Bone marrow (tissue), 2 donors: ENCODE data around the gene ELL.
A peak's percentile ranks its signal among the peaks of the same experiment; 100 is the strongest.
"Not testable (repeated sequence)": the region's sequence is repeated elsewhere in the genome, so short reads cannot be mapped to it uniquely, and the experiment has no call there.

Source experiments
- DNase-seq, 2 donors: peaks; one replicate each; lab custom pipeline; 2025; lab: John Stamatoyannopoulos, UW

The ELL gene

DNA sequence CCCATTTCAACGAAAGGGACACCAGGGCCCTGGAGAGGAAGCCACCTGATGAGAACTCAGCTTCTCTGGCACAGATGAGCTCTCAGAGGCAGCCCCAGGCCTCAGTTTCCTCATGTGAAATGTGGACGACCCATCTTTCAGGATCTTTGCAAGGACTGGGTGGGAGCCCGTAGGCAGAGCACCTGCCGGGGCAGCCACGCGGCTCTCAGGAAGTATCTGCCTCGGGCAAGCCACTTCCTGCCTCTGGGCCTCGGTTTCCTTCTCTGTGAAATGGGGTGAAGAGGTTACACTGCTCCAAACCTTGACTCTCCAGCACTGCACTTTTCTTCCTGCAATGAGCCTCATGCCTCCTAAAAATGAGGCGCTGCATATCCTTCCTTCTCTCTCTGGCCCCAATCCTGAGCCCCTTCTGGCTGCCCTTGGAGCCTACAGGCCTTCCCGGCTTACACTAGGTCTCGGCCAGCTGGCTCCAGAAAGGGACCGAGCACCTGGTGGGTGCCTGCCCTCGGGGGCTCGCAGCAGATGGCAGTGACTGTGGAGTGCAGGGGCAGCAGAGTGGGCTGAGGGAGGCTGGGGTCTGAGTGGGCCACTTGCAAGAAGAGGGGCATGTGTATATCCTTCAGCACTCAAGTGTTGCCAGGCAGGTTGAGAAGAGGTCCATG lies 99.2 kb downstream of the ELL start:
- DNase-seq: no peak

- DNase-seq: no peak
These were observed 100.4 kb downstream of the ELL start for GRCh38 chr19:18421371-18421959.

DNA sequence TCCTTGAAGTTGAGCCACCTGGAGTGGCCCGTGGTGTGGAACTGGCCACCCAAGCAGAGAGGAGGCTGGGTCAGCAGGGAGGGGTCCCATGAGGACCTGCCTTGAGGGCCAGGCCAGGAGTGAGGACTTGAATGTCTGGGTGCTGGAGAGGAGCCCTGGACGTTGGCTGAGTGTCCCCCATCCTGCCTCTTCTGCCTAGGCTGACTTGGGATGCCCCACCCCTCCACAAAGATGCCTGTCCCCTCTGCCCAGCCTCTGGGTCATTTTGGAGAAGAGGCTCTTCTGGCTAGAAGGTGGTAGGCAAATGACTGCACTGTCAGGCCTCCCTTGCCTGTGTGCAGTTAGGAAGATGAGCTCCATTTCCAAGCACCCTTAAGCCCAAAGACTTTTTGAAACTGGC lies 100.9 kb downstream of the ELL start:
- no peak for DNase-seq

- no peak for DNase-seq
These were observed 102.0 kb downstream of the ELL start for GRCh38 chr19:18419699-18420460.

DNA sequence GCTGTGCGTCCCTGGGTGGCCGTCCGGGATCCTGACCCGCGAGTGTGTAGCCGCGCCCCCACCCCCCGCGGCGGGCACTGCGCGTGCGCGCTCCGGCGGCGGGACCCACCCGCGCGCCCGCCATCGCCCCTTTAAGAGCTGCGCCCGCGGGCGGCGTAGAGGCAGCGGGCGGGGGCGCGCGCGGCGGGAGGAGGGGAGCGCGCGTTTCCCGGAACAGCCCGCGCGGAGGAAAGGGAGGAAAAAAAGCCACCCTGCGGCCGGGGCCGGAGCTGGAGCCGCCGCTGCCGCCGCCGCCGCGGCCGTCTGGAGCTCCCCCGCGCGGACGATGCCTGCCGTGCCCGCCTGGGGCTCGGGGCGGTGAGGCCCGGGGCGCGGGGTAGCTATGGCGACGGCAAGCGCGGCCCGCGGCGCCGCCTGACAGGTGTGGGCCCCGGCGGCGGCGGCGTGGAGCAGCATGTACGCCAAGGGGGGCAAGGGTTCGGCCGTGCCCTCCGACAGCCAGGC lies 102.6 kb downstream of the ELL start, which contains the start of gene SSBP4:
Gene SSBP4, plus strand, starts transcription at position 204 of the 504 bp plus-strand sequence. Its CDS starts 251 bp downstream, at position 455.
- DNase-seq: peak; percentile 41 to 65

- peak in 1 of 2 donors; percentile 65 for DNase-seq
These were observed 103.2 kb downstream of the ELL start for GRCh38 chr19:18418483-18419194.

DNA sequence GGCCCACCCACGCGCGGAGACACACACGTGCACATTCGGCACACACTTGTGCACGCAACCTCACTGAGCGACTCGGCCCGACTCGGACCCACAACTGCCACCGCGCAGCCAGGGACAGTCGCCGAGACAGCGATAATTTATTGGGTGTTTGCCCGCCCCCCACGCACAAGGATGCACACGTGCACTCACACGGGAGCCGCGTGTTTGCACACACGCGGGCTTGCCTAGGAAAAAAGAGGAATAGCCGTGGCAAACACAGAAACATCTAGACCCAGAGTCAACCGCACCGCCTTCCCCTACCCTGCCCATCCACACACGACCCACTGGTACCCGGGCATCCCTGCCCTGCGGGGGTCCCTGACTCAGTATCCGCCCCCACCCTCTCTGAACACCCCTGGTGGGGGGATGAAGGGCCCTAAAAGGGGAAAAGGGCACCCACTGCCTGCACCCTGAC lies 103.8 kb downstream of the ELL start:
- peak in 1 of 2 donors; percentile 26 for DNase-seq

- DNase-seq: peak in 1 of 2 donors; percentile 72
These were observed 104.4 kb downstream of the ELL start for GRCh38 chr19:18417250-18418028.

DNA sequence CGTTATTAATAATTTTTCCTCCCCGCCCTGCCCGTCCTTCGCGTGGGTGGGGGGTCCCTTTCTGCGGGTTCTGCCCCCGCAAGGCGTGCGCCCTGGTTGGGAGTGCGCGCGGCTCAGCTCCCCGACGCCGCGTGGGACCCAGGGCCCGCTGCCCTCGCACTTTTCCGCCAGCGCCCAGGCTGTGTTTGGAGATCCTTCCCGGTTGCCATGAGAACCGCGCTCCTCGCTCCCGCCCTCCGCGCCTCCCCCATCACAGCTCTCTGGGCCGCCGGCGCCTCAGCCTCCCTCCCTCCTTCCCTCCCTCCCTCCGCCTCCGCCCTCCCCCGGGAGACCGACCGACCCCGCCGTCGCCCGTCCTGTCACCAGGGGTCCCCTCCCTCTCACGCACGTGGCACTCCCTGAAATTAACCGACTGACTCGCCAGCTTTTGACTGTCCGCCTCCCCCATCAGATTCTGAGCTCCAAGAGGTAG lies 105.1 kb downstream of the ELL start:
- peak; percentile 70 to 83 for DNase-seq

DNA sequence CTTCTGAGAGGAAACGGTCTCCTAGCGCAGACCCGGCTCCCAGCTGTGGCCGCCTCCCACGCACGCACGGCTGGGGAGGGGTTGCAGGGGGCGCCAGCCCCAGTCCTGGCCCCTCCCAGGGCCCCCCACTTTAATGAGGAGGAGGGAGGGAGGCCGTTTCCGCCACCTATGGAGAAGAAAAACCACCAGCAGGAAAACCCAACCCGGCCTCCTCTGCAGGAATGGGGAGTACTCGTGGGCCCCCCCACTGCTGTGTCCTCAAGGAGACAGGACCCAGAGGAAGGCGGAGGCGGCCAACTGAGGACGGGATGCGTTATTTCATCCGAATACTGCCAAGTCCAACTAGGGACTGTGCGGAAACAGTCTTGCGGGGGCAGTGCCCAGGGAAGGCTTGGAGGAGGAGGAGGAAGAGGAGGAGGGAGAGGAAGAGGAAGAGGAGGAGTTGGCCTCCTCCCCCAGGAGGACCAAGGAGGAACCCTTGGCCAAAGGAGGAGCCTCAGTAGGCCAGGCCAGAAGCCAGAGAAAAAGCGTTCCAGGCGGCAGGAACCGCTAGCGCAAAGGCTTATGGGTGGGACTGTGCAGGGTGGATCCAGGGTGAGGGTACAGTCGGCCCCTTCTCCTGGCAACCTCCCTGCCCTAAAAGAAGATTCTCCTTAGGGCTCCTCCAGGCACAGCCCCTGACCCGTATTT lies 106.5 kb downstream of the ELL start:
- peak; percentile 17 to 62 for DNase-seq

GRCh38 chr19:18414504-18415177 lies 107.2 kb downstream of the ELL start:
- no peak for DNase-seq

GRCh38 chr19:18412610-18413239 lies 109.1 kb downstream of the ELL start:
- DNase-seq: no peak

DNA sequence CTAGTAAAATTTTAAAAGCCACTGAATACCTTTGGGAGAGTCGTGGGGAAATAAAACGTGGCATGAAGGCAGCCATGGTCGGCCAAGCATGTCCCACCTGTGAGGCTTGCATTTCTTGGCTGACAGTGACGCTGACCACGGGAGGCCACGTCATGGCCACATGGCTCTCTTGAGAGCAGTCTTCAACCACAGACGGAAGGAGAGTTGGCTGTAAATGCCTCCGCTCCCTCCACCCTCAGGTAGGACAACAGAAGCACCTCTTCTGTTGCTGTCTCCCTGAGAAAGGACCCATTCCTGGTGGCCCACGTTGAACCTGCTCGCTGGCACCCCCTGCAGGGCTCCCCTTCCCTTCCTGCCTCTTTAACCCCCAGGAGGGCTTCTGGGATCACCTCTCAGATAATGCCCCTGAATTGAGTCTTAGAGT lies 113.8 kb downstream of the ELL start:
- DNase-seq: peak in 1 of 2 donors; percentile 46

DNA sequence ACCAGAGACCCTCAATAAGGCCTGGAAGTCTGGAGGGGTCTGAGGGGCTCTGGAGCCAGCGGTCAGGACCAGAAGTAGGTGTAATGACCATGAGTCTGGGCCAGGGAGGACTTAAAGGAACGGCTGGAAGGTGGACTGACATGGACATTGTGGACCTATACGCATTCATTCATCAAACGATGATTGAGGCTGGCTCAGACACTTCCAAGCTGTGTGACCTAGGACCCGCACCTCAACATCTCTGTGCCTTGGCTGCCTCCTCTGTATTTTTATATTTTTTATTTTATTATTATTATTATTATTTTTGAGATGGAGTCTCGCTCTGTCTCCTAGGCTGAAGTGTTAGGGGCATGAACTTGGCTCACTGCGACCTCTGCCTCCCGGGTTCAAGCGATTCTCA lies 115.1 kb downstream of the ELL start:
- DNase-seq: no peak

DNA sequence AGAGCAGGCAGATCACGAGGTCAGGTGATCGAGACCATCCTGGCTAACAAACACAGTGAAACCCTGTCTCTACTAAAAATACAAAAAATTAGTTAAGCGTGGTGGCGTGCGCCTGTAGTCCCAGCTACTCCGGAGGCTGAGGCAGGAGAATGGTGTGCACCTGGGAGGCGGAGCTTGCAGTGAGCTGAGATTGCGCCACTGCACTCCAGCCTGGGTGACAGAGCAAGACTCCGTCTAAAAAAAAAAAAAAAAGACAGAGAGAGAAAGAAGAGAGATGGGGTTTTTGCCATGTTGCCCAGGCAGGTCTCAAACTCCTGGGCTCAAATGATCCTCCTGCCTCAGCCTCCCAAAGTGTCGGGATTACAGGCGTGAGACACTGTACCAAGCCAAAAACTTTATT lies 116.1 kb downstream of the ELL start:
- DNase-seq: not testable (repeated sequence)

DNA sequence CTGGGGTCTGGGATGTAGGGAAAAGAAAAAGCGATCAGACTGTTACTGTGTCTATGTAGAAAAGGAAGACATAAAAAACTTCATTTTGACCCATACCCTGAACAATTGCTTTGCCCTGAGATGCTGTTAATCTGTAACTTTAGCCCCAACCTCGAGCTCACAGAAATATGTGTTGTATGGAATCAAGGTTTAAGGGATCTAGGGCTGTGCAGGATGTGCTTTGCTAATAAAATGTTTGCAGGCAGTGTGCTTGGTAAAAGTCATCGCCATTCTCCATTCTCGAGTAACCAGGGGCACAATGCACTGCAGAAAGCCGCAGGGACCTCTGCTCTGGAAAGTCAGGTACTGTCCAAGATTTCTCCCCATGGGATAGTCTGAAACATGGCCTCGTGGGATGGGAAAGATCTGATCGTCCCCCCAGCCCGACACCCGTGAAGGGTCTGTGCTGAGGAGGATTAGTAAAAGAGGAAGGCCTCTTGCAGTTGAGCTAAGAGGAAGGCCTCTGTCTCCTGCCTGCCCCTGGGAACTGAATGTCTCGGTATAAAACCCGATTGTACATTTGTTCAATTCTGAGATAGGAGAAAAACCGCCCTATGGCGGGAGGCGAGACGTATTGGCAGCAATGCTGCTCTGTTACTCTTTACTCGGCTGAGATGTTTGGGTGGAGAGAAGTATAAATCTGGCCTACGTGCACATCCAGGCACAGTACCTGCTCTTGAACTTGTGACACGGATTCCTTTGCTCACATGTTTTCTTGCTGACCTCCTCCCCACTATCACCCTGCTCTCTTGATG lies 119.2 kb downstream of the ELL start:
- DNase-seq: not testable (repeated sequence)

- DNase-seq: peak; percentile 28 to 87
These were observed 120.2 kb downstream of the ELL start for GRCh38 chr19:18401580-18402112.

- no peak for DNase-seq
These were observed 122.9 kb downstream of the ELL start for GRCh38 chr19:18399008-18399407.
